Ishikawa (cell line): Measurements from ENCODE around the gene MYL11.

Source experiments
- CEBPB ChIP-seq: IDR thresholded peaks from 2 replicates; pipeline ENCODE4 v1.6.1; 2012
- CREB1 ChIP-seq: IDR thresholded peaks from 2 replicates; pipeline ENCODE4 v1.6.1; 2012; ENCODE audit warnings: low read depth
- EGR1 ChIP-seq: IDR thresholded peaks from 2 replicates; pipeline ENCODE4 v1.6.1; 2012
- EP300 ChIP-seq: IDR thresholded peaks from 2 replicates; pipeline ENCODE4 v1.6.1; 2012; ENCODE audit warnings: borderline replicate concordance
- FOXM1 ChIP-seq: IDR thresholded peaks from 2 replicates; pipeline ENCODE4 v1.6.1; 2012; ENCODE audit warnings: low read depth, borderline replicate concordance
- MAX ChIP-seq: IDR thresholded peaks from 2 replicates; pipeline ENCODE4 v1.6.1; 2012
- NFIC ChIP-seq: IDR thresholded peaks from 2 replicates; pipeline ENCODE4 v1.6.1; 2012
- RAD21 ChIP-seq: IDR thresholded peaks from 2 replicates; pipeline ENCODE4 v1.6.1; 2012; ENCODE audit warnings: low read depth
- TAF1 ChIP-seq: IDR thresholded peaks from 2 replicates; pipeline ENCODE4 v1.6.1; 2012; ENCODE audit warnings: low read depth, mild to moderate bottlenecking
- TCF12 ChIP-seq: IDR thresholded peaks from 2 replicates; pipeline ENCODE4 v1.6.1; 2012; ENCODE audit warnings: low read depth
- TEAD4 ChIP-seq: IDR thresholded peaks from 2 replicates; pipeline ENCODE4 v1.6.1; 2012
- USF1 ChIP-seq: IDR thresholded peaks from 2 replicates; pipeline ENCODE4 v1.6.1; 2012
- YY1 ChIP-seq: IDR thresholded peaks from 2 replicates; pipeline ENCODE4 v1.6.1; 2012; ENCODE audit warnings: low read depth
- ZBTB7A ChIP-seq: IDR thresholded peaks from 2 replicates; pipeline ENCODE4 v1.6.1; 2012; ENCODE audit warnings: low read depth
- TF ChIP-seq, protein P1 (sequence below): IDR thresholded peaks from 2 replicates; pipeline ENCODE4 v1.6.1; 2012; ENCODE audit warnings: low read depth, mild to moderate bottlenecking

The MYL11 gene

GRCh38 chr16:30372038-30372712 lies 2.4 kb upstream of the MYL11 start:
- TF ChIP-seq EGR1 (no peak), EP300 (no peak), ZBTB7A (no peak), CREB1 (no peak), NFIC (no peak), CEBPB (no peak), USF1 (no peak), TCF12 (no peak), RAD21 (no peak), YY1 (no peak), TAF1 (no peak), TEAD4 (no peak), FOXM1 (no peak), MAX (no peak)
- TF ChIP-seq, protein P1, sequence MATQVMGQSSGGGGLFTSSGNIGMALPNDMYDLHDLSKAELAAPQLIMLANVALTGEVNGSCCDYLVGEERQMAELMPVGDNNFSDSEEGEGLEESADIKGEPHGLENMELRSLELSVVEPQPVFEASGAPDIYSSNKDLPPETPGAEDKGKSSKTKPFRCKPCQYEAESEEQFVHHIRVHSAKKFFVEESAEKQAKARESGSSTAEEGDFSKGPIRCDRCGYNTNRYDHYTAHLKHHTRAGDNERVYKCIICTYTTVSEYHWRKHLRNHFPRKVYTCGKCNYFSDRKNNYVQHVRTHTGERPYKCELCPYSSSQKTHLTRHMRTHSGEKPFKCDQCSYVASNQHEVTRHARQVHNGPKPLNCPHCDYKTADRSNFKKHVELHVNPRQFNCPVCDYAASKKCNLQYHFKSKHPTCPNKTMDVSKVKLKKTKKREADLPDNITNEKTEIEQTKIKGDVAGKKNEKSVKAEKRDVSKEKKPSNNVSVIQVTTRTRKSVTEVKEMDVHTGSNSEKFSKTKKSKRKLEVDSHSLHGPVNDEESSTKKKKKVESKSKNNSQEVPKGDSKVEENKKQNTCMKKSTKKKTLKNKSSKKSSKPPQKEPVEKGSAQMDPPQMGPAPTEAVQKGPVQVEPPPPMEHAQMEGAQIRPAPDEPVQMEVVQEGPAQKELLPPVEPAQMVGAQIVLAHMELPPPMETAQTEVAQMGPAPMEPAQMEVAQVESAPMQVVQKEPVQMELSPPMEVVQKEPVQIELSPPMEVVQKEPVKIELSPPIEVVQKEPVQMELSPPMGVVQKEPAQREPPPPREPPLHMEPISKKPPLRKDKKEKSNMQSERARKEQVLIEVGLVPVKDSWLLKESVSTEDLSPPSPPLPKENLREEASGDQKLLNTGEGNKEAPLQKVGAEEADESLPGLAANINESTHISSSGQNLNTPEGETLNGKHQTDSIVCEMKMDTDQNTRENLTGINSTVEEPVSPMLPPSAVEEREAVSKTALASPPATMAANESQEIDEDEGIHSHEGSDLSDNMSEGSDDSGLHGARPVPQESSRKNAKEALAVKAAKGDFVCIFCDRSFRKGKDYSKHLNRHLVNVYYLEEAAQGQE: no peak

DNA sequence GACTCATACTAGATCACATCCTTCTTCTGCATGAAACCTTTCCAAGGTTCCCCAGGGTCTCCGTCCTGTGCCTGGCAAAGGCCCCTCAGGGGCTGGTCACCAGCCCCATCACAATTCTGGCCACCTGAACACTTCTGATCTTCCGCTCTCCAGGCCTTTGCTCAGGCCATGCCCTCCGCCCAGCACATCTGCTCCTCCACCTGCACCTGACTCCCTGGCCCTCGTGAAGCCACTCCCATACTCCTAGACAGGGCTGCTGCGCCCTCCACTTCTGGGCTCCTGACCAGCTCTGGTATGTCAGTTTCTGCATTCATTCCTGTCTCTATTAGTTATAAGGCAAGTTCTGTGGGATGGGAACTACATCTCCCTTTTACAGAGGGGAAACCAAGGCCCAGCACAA lies 1.9 kb upstream of the MYL11 start:
- TF ChIP-seq YY1 (no peak), TCF12 (no peak), EP300 (no peak), RAD21 (no peak), CREB1 (no peak), FOXM1 (no peak), ZBTB7A (no peak), TEAD4 (no peak), NFIC (no peak), USF1 (no peak), EGR1 (no peak), CEBPB (no peak)
- TF ChIP-seq, protein P1: no peak

DNA sequence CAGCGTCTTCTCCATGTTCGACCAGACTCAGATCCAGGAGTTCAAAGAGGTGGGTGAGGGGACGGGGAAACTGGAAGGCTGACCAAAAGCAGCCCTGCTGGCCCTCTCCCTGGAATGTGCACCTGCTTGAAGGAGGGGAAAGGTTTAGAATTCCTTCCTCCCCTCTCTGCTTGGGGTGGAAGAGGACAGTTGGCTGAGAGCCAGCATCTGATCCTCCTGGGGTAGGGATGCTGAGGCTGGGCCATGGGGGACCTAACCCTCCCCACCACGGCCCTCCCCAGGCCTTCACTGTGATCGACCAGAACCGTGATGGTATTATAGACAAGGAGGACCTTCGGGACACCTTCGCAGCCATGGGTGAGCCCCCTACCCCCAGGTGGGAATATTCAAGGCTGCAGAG lies 1.3 kb downstream of the MYL11 start:
- TF ChIP-seq, protein P1: no peak
- TF ChIP-seq EGR1: no peak
- TF ChIP-seq NFIC: peak; percentile 29; the same call in 1 of the 2 replicates
- TF ChIP-seq MAX: no peak
- no peak for TF ChIP-seq YY1
- TF ChIP-seq CEBPB: no peak

DNA sequence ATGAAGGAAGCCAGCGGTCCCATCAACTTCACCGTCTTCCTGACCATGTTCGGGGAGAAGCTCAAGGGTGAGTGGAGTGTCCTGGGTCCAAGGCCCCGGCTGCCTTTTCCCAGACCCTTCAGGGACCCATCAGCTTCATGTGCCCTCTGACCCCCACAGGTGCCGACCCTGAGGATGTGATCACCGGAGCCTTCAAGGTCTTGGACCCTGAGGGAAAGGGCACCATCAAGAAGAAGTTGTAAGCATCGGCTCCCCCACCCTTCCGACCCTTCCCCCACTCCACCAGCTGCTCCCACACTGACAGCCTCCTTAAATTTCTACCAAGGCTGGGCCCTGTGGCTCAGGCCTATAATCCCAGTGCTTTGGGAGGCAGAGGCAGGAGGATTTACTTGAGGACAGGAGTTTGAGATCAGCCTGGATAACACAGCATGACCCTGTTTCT lies 1.9 kb downstream of the MYL11 start:
- no peak for TF ChIP-seq YY1
- TF ChIP-seq ZBTB7A: no peak
- TF ChIP-seq TEAD4: no peak
- no peak for TF ChIP-seq TCF12
- TF ChIP-seq FOXM1: no peak
- no peak for TF ChIP-seq MAX
- TF ChIP-seq TAF1: no peak
- TF ChIP-seq EGR1: no peak
- no peak for TF ChIP-seq CEBPB
- TF ChIP-seq CREB1: no peak
- TF ChIP-seq, protein P1: no peak
- no peak for TF ChIP-seq RAD21
- TF ChIP-seq NFIC: no peak
- no peak for TF ChIP-seq USF1
- no peak for TF ChIP-seq EP300
